ENCODE measurements around the gene POU3F1.

POU3F1 gene

DNA sequence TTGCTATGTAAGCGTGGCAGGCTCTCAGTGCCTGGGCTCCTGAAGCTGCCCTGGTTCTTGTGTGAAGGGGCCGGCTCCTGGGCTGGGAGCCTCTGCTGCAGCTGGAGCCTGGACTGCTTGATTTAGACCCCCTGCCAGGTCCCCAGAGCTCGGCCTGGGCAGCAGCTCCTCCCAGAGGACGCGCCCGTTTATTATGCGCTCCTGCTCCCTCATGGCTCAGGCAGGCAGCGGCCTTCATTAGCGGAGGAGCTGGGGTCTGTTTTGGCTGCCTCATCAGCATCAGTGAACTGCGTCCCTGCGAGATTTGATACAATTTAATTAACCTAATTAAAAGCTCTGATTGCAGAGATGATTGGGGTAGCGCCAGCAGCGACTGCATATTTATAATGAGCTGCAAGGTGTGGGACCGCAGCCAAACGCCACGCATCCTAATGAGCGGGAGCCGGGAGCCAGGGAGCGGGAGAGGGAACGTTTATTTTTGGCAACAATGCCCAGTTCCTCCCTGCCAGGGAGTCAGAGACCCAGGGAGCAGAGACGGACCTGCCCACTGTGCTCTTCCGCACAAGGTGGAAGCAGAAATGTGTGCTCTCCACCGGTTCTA, 17.4 kb downstream of the POU3F1 start:
- peak in 14 of 58 donors; percentile 26 to 75 (median 52) for DNase-seq

DNA sequence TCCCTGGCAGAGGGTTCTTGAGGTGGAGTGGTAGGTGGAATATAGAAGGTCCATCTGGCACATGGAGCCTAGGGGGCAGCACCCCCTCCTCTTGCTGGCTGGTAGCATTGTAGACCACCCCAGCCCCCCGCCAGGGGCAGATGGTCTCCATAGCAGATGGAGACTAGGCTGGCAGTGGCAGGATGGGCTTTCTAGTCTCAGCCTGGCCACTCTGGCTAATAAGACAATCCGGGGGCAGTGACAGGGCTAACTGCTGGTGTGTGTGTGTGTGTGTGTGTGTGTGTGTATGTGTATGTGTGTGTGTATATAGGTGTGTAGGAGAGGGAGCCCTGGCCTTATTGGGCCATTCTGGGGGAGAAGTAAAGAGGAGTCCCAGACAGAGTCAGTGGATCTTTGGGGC, 17.9 kb downstream of the POU3F1 start:
- no peak for DNase-seq

DNA sequence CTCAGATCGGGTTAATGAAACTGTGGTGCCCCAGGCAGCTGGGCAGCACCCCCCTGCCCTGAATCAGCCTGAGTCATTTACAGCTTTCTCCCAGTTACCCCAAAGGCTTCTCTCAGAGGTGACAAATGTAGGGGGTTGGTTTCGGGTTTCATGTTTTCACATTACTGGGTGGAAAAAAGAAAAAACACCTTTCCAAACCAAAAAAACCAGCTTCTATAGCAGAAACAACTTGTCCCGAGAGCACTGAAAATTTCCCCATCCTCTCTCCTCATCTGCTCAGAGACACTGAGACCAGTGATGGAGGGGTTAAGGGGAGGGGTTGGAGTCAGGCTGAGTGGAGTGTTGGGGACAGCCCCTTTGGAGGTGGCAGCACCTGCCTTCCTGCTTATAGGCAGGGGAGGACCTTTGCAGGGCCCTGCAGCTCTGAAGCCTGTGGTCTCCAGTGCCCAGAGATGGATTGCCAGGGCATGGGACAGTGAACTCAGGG, 18.4 kb downstream of the POU3F1 start:
- no peak for DNase-seq

DNA sequence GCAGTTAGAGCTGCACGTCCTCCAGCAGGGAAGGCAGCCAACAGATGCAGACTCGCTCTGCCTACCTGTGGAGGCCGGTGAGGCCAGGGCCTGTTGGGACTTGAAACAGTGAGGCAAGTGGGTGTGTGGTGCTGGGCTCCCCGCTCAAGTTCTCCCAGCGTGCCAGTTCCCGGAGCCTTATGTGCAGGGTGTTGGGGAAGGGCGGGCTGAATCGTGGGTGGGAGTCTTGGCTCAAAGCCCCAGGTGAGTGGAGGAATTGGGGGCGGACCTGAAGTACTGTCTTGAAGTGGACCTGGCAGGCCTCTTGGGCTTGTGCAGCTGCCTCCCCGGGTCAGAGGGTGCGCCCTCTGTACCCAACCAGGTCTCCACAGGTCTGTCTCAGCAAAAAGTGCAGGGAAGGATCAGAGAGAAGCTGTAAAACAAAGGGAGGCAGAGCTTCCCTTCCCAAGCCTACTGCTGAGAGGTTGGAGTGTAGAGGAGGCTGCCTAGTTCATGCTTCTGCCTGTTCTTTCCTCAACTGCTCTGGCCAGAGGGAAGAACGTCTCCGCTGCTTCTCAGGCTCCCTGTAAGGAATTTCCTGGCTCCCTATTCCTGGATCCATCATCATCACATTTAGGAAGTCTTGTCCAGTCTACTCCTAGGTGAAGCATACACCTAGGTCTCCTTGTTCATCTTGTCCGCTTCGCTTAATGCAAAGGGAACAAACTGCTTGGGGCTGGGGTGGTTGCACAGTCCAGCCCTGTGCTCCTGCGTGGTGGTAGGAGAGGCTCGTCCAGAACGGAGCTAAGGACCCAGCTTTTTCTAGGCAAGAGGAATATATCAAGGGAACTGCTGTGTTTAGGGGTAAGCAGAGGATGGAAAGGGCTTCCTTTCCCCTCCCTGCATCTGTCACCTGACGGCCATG, 19.1 kb downstream of the POU3F1 start:
- DNase-seq: peak in 1 of 58 donors; percentile 32

DNA sequence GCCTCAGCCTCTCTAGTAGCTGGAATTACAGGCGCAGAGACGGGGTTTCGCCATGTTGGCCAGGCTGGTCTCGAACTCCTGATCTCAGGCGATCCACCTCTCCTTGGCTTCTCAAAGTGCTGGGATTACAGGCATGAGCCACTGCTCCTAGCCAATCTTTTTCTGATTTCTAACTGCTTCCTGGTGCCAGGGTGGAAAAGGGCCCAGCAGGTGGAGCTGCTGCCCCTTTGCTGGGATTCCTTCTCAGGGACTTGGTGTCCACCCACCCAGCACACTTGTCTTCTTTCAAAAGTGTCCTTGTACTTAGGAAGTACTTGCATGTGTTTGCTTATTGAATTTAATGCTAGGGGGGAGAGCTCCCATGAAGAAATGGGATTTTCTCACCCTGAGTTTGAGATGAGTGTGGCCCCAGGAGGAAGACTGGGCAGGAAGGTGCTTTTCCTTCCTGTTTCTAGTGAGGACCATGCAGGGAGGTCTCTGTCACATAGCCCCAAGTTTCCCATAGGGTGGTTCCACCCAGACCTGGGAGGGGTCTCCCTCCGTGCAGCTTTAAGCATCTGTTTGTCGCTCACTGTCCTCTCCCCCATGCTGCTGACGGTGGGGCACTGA, 19.9 kb downstream of the POU3F1 start:
- peak in 37 of 58 donors; percentile 12 to 74 (median 35) for DNase-seq

DNA sequence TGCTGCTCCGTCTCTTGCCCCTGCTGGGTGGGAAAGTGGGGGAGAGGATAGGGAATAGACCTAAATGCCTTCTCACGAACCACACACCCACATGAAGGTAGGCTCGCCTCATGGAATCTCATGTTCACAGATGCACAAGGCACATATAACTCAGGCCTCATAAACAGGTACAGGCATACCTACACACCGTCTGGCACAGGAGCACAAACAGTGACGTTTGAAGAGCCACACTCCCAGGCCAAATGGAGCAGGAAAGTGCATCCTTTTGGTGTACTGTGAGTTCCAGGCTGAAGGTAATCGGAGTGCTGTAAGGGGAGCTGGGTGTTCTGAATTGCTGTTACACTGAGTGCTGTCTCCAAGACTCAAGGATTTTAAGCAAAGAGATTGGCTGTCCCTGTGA, 20.9 kb downstream of the POU3F1 start:
- DNase-seq: no peak

DNA sequence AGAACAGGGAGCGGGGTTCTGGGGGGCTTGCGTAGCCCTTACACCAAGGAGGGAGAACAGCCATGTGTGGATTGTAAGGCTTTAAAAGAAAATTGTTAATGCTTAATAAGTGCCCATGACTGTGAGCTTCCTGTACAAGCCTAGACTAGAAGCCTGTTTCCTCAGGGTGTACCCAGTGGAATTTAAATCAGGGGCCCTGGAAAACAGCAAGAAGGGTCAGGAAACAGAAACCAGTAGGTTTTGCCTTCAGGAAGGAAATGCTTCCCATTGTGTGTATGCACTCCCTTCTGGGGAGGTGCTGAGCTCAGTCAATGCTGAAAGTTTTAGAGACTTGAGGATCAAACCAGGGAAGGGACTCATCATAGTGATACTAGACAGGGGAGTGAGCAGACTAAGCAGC, 21.4 kb downstream of the POU3F1 start:
- no peak for DNase-seq

DNA sequence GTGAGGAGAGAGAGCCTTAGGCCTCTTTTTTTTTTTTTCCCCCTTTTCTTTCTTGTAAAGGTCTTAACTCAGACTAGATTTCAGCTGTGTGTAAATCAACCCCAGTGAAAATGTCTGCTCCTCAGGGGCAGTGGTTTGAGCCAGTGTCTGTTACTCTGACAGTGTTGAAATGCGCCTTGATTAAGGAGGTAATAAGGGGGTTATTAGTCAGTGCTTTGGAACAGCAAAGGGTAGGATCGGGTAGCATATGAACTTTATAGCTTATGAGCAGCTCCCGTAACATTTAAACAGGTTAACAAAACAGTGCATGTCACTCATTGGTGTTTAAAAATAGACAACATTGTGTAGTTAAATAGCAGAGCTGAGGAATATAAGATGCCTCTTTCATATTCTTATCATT, 23.8 kb downstream of the POU3F1 start:
- no peak for DNase-seq

DNA sequence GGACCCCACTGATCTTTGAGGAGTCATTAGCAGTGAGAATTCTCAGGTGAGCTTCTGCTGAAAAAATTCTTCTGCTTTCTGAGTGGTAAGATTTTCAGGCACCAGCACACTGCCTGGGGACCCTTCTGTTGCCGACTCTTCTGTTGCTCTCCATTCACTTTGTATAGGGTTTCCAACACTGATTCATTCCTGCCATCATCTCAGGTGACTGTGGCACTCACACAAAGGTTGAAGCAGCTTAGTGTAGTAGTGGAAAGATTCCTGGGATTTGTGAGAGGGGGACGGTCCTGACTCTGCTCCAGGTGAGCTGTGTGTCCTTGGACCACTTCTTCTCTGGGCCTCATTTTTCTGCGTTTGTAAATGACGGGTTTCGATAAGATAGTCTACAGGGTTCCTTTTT, 24.6 kb downstream of the POU3F1 start:
- no peak for DNase-seq

DNA sequence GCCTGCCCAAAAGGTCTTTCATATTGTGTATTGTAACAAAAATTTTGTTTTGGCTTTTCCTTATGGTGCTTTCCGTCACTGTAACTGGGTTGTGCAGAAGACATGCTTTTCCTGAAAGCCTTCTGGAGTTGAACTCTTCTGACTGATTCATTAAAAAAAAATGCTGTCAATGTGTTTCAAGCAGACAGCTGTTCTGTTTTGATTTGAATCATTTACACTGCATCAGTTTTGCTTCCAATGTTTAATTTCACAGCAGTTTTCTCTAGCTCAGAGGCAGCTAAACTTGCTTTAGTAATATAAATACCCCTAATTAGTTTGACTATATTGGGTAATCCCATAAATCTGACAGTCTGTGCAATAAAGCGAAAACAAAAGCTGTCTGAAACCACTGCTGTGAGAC, 26.2 kb downstream of the POU3F1 start:
- DNase-seq: no peak

DNA sequence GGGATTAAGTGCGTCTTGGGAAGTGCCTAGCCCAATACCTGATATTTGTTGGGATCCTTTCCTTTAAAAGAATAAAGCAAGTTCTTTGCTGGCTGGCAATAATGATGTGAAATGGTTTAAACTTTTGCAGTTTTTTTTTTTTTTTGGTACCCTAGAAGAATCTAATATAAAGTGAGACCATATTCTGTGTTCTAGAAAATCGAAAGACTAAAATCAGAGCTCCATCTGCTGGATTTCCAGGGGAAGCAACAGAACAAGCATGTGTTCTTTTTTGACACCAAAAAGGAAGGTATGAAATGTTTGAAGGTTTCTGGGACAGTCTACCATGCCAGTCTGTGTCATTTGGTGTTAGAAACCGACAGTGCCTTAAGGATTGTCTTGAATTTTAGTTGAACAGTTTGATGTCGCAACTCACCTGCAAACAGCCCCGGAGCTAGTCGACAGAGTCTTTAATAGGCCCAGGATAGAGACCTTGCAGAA, 27.7 kb downstream of the POU3F1 start:
- DNase-seq: no peak

DNA sequence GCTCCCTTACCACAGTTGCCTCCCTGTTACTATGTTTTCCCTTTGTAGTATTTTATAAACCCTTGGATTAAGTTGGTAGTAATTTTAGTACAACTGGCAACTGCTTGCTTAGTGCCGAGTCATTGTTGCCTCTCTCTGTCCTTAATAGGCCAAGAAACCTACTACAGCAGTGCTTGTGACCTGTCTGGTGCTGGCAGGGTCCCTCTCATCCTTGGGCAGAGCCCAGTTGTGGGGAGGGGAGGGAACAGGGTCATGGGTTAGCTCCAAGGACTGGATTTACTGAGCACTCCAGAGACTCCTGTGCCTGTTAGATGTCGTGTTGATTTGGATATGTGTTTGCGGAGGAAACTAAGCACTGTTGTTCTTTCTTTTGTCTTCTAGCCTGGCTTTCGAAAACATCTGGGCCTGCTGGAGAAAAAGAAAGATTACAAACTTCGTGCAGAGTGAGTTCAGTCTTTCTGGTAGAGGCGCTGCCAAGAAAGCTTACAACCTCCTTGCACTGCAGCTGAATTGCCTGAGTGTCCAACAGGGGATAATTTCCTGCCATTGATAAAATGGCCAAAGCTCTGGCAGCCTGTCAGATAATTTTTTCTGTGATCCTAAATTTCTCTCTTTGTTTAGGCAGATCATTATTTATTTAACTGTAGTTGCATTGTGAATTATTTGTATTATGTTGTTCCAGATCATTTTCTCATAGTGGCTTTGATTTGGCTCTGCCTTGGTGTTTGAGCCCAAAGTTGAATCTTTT, 30.4 kb downstream of the POU3F1 start:
- peak in 2 of 58 donors; percentile 14 to 22 for DNase-seq

DNA sequence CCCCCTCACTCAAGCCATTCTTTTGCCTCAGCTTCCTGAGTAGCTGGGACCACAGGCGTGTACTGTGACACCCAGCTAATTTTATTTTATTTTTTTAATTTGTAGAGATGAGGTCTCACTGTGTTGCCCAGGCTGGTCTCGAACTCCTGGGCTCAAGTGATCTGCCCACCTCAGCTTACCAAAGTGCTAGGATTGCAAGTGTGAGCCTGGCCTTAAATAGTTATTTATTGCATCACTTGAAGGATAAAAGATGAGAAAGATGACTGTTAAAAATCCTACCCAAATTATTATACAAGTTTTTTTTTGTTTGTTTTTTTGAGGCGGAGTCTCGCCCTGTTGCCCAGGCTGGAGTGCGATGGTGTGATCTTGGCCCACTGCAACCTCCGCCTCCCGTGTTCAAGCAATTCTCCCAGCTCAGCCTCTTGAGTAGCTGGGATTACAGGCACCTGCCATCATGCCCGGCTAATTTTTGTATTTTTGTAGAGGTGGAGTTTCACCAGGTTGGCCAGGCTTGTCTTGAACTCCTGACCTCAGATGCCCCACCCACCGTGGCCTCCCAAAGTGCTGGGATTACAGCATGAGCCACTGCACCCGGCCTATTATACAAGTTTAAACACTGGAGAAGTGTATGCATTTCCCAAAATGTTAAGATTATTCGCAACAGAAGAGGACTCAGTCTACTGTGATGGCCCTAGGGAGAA, 31.7 kb downstream of the POU3F1 start:
- DNase-seq: no peak

DNA sequence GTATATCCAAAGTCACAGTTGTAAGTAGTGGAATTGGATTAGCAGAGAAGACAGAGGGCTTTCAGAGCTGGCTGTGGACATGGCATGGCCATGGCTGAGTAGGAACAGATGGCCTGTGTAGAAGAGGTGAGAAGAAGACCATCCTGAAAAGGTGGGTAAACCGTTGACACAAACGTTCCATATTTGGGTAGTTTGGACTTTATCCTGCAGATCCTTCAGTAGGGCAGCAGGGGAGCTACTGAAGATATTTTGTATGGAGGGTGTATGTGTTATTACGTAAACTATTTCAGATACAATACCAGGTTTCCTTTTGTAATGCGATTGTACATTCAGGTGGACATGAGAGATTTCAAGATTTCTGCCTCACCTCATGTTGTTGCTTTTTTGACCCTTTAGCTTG, 32.4 kb downstream of the POU3F1 start:
- DNase-seq: no peak

DNA sequence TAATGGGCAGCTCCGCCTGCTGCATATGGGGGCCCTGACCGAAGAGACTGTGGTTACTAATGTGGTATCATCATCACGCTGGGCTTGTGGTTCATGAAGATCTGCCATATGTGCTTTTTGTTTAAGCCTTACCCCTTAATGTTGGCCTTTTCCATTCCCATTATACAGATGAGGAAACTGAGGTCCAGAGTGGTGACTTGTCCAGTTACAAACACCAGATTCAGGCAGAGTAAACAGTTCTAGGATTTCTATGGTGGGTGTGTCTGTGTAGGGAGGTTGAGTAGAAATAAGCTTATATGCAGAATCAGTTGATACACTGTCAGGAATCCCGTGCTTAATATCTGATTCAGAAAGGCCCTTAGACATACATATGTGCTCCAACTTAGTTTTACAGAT, 33.4 kb downstream of the POU3F1 start:
- no peak for DNase-seq

DNA sequence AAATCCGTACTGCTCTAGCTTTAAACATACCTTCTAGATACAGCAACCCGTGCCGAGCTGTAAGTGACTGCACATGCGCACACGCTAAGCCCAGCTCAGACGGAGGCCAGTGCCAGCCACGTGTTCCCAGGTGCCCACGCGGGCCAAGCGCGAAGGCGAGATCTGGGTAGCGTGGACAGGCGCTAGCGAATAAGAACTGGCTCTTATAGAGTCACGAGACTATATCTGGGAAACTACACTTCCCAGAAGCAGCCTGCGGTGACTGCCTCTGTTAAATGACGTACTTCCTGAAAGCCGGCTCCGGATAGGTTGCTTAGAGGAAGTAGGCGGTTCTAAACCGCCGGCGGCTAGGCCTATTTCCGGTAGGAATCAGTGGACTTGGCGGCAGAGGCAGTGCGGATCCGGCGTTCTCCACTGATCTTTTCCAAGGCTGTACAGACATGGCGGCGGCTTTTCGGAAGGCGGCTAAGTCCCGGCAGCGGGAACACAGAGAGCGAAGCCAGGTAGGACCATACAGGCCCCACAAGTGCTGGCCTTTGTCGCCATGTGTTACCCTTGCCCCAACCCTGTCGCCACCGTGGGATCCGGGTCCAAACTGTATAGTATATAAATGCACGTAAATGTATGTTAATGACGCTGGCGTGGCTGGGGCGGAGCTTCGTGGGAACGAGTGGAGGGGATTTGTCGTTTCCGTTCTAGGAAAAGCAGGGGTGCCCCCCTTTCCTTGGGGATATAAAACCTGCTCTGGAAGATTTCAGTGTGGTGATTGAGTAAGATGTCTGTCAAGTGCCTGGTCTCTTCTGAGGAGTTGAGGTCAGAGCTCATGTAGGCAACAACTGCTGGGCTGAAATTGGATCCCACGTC, 34.0 kb downstream of the POU3F1 start, which contains the start of gene UTP11:
UTP11 (plus strand) TSS at position 372 of the 864 bp plus-strand sequence; CDS start at position 441, 69 bp downstream.
- DNase-seq: peak; percentile 70 to 99 (median 94)

DNA sequence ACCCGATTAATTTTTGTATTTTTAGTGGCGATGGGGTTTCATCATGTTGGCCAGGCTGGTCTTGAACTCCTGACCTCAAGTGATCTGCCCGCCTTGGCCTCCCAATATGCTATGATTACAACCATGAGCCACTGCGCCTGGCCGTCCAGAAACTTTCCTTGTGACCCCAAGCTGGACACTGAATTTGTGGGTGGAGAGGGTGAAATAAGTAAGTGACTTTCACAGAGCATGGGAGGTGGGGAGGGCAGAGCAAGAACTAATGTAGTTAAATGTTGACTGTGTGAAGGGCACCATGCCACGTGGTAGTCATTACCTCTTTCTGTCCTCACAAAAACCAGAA, 36.8 kb downstream of the POU3F1 start:
- no peak for DNase-seq

DNA sequence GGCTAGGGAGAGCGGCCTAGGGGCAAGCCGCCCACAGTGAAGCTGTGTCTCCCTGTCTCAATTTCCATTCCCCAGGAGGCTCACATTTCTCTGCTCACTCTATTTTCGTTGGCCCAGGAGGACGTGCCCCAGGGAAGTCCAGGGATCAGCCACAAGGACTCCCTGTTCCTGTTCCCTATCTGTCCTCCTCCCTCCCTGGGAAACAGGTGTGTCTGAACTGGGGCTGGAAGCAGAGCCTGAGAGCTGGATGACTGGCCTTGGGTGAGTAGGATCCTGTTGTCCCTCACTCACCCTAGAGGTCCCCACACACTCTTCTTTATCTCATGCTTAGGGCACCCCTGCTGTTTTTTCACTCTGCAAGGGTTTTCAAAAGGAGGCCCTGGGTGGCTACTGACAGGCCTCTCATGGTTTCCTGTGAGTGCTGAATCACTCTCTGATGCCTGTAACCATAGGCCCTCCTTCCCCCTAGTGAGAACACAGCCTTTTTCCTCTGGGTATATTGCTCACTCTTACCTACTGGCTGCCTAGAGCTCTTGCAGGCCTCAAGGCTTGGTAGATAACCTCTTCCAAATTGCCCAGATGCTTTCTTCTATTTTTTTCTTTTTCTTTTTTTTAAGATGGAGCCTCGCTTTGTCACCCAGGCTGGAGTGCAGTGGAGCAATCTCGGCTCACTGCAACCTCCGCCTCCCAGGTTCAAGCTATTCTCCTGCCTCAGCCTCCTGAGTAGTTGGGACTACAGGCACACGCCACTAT, 37.3 kb downstream of the POU3F1 start:
- DNase-seq: no peak
